H9 (cell line): ENCODE results near the gene RPL29. TPM values are rescaled to one million over a fixed set of nuclear protein-coding genes. Genes with fewer than 3 reads are reported as not detected.
A peak's percentile ranks its signal among the peaks of the same experiment; 100 is the strongest.

Experiments used
- DNase-seq: peaks from one replicate; pipeline ENCODE4 v3.0.0-alpha.2; 2017
- H2AFZ ChIP-seq: one replicate; pipeline ENCODE4 v1.6.1; 2013; ENCODE audit warnings: mild to moderate bottlenecking, low read length, control low read depth, moderate library complexity
- H2AK5ac ChIP-seq: 2 replicates; pipeline ENCODE4 v1.6.1; 2013; ENCODE audit warnings: low read length, control low read depth, mixed read lengths; ENCODE audit not compliant: insufficient read length
- H2BK120ac ChIP-seq: one replicate; pipeline ENCODE4 v1.6.1; 2013; ENCODE audit warnings: low read depth, mild to moderate bottlenecking, low read length, control low read depth, inconsistent platforms; ENCODE audit not compliant: poor library complexity, severe bottlenecking
- H2BK12ac ChIP-seq: 2 replicates; pipeline ENCODE4 v1.6.1; 2013; ENCODE audit warnings: low read length, control low read depth, mixed read lengths, low read depth; ENCODE audit not compliant: insufficient read length
- H2BK15ac ChIP-seq: 2 replicates; pipeline ENCODE4 v1.6.1; 2013; ENCODE audit warnings: low read depth, low read length, control low read depth
- H2BK20ac ChIP-seq: one replicate; pipeline ENCODE4 v1.6.1; 2013; ENCODE audit warnings: low read depth, mild to moderate bottlenecking, low read length, control low read depth, inconsistent platforms; ENCODE audit not compliant: poor library complexity, severe bottlenecking
- H2BK5ac ChIP-seq: 2 replicates; pipeline ENCODE4 v1.6.1; 2013; ENCODE audit warnings: low read length, control low read depth, mixed read lengths; ENCODE audit not compliant: insufficient read length
- H3K14ac ChIP-seq: 2 replicates; pipeline ENCODE4 v1.6.1; 2013; ENCODE audit warnings: low read length, control low read depth; ENCODE audit not compliant: insufficient read depth
- H3K18ac ChIP-seq: 2 replicates; pipeline ENCODE4 v1.6.1; 2013; ENCODE audit warnings: low read depth, mild to moderate bottlenecking, mixed read lengths, low read length, control low read depth; ENCODE audit not compliant: insufficient read length
- H3K23ac ChIP-seq: 2 replicates; pipeline ENCODE4 v1.6.1; 2013; ENCODE audit warnings: low read length, control low read depth, mixed read lengths, low read depth; ENCODE audit not compliant: insufficient read length
- H3K23me2 ChIP-seq: 2 replicates; pipeline ENCODE4 v1.6.1; 2013; ENCODE audit warnings: low read depth, mild to moderate bottlenecking, mixed read lengths, low read length, control low read depth; ENCODE audit not compliant: insufficient read length, poor library complexity, severe bottlenecking
- H3K27ac ChIP-seq: 2 replicates; pipeline ENCODE4 v1.5.1; 2013; ENCODE audit warnings: low read length, control low read depth, mixed read lengths, low read depth; ENCODE audit not compliant: insufficient read length
- H3K27me3 ChIP-seq: 2 replicates; pipeline ENCODE4 v1.6.1; 2013; ENCODE audit warnings: low read length, control low read depth, inconsistent platforms; ENCODE audit not compliant: insufficient read depth
- H3K4ac ChIP-seq: 2 replicates; pipeline ENCODE4 v1.6.1; 2013; ENCODE audit warnings: low read depth, mild to moderate bottlenecking, control low read depth, inconsistent platforms, low read length, moderate library complexity
- H3K4me1 ChIP-seq: 2 replicates; pipeline ENCODE4 v1.6.1; 2013; ENCODE audit warnings: low read length, control low read depth, inconsistent platforms; ENCODE audit not compliant: insufficient read depth
- H3K4me2 ChIP-seq: 2 replicates; pipeline ENCODE4 v1.6.1; 2013; ENCODE audit warnings: low read length, control low read depth, mixed read lengths; ENCODE audit not compliant: insufficient read length, insufficient read depth
- H3K56ac ChIP-seq: 2 replicates; pipeline ENCODE4 v1.6.1; 2013; ENCODE audit warnings: low read depth, mild to moderate bottlenecking, mixed read lengths, low read length, control low read depth; ENCODE audit not compliant: insufficient read length
- H3K79me1 ChIP-seq: 2 replicates; pipeline ENCODE4 v1.6.1; 2013; ENCODE audit warnings: low read depth, mild to moderate bottlenecking, moderate library complexity, low read length, control low read depth, inconsistent platforms; ENCODE audit not compliant: insufficient read depth, poor library complexity, severe bottlenecking
- H3K79me2 ChIP-seq: 2 replicates; pipeline ENCODE4 v1.6.1; 2013; ENCODE audit warnings: low read length, control low read depth, inconsistent platforms; ENCODE audit not compliant: insufficient read depth
- H3K9ac ChIP-seq: 2 replicates; pipeline ENCODE4 v1.6.1; 2013; ENCODE audit warnings: low read length, control low read depth, mixed read lengths; ENCODE audit not compliant: insufficient read length; ENCODE audit errors: extremely low read depth
- H3K9me3 ChIP-seq: one replicate; pipeline ENCODE4 v1.6.1; 2013; ENCODE audit warnings: low read depth, low read length, inconsistent platforms; ENCODE audit not compliant: control insufficient read depth
- H3T11ph ChIP-seq: one replicate; pipeline ENCODE4 v1.6.1; 2013; ENCODE audit warnings: mild to moderate bottlenecking, low read length, control low read depth, inconsistent platforms
- H4K20me1 ChIP-seq: one replicate; pipeline ENCODE4 v1.6.1; 2013; ENCODE audit not compliant: control insufficient read depth, insufficient read length, insufficient read depth
- H4K5ac ChIP-seq: 2 replicates; pipeline ENCODE4 v1.6.1; 2013; ENCODE audit warnings: low read depth, mild to moderate bottlenecking, mixed read lengths, low read length, control low read depth; ENCODE audit not compliant: insufficient read length
- H4K8ac ChIP-seq: replicated peaks from 2 replicates; pipeline ENCODE4 v1.6.1; 2013; ENCODE audit warnings: low read length, control low read depth, mixed read lengths, low read depth; ENCODE audit not compliant: insufficient read length
- H4K91ac ChIP-seq: 2 replicates; pipeline ENCODE4 v1.6.1; 2013; ENCODE audit warnings: low read depth, mild to moderate bottlenecking, moderate library complexity, mixed read lengths, low read length, control low read depth; ENCODE audit not compliant: insufficient read length
- H3K27ac Mint-ChIP-seq, 3 experiments: 2 replicates in 2 of 3; 3 replicates in 1 of 3; pipeline ENCODE4 v1.8.0; 2020 to 2021; ENCODE audit warnings: mixed read lengths in 3 of 3, mild to moderate bottlenecking in 1 of 3, moderate library complexity in 1 of 3
- H3K27me3 Mint-ChIP-seq: 2 replicates; pipeline ENCODE4 v1.8.0; 2021; ENCODE audit warnings: low read depth, mild to moderate bottlenecking, moderate library complexity, mixed read lengths
- H3K36me3 Mint-ChIP-seq, 3 experiments: 2 replicates in 2 of 3; 3 replicates in 1 of 3; pipeline ENCODE4 v1.8.0; 2020 to 2021; ENCODE audit warnings: low read depth in 3 of 3, mixed read lengths in 3 of 3; ENCODE audit not compliant: insufficient read depth in 1 of 3
- H3K4me1 Mint-ChIP-seq, 2 experiments: 2 replicates each; pipeline ENCODE4 v1.8.0; 2020; ENCODE audit warnings: mixed read lengths in 2 of 2
- H3K4me3 Mint-ChIP-seq, 2 experiments: 2 replicates in 1 of 2; 3 replicates in 1 of 2; pipeline ENCODE4 v1.8.0; 2020 to 2021; ENCODE audit warnings: mild to moderate bottlenecking in 2 of 2, mixed read lengths in 2 of 2, moderate library complexity in 1 of 2
- H3K9me3 Mint-ChIP-seq, 2 experiments: 2 replicates in 1 of 2; 3 replicates in 1 of 2; pipeline ENCODE4 v1.8.0; 2020; ENCODE audit warnings: mild to moderate bottlenecking in 2 of 2, mixed read lengths in 2 of 2, moderate library complexity in 1 of 2
- CTCF ChIP-seq: fragments of 200-600 bp; sonication (generic); conservative IDR thresholded peaks from 3 replicates; pipeline ENCODE4 v1.8.0; 2021; ENCODE audit warnings: antibody characterized with exemption, mild to moderate bottlenecking
- WGBS: extraction: QIAGEN DNeasy Blood & Tissue Kit; methylation state at CpG from one replicate; pipeline ENCODE4 v1.1.7; 2013; ENCODE audit warnings: missing lambda C conversion rate, low lambda C conversion rate, mixed read lengths; ENCODE audit not compliant: insufficient read length; ENCODE audit errors: extremely low coverage; 5-methylcytosine and 5-hydroxymethylcytosine counted together
- total RNA-seq: library from RNA; stranded (reverse); gene quantifications from 2 replicates; pipeline ENCODE4 v1.2.1, GENCODE V29; 2021

The RPL29 gene
- total RNA-seq, 1 experiment from 2014 or later: 1,592 TPM

- Histone ChIP-seq H2BK12ac (peak within 1 kb of the TSS; percentile 88), H3K27ac (no peak within 1 kb of the TSS), H3T11ph (no peak within 1 kb of the TSS), H3K4me2 (peak within 1 kb of the TSS; percentile 67), H3K79me1 (no peaks in the 10 kb centered on the region), H3K56ac (no peak within 1 kb of the TSS), H4K8ac (no peak within 1 kb of the TSS), H2BK120ac (peak within 1 kb of the TSS; percentile 74), H2BK20ac (no peak within 1 kb of the TSS), H2AFZ (no peak within 1 kb of the TSS), H3K9ac (peak within 1 kb of the TSS; percentile 71), H4K91ac (no peak within 1 kb of the TSS), H3K4me1 (peaks cover 11% of the 10 kb centered on the region; the same call in 1 of the 2 replicates), H3K18ac (peak within 1 kb of the TSS; percentile 82), H3K27me3 (no peaks in the 10 kb centered on the region), H3K23me2 (peaks cover 11% of the 10 kb centered on the region), H2BK15ac (no peak within 1 kb of the TSS), H2AK5ac (no peak within 1 kb of the TSS), H3K4ac (peak within 1 kb of the TSS; percentile 73; the same call in 1 of the 2 replicates), H4K20me1 (no peaks in the 10 kb centered on the region), H3K23ac (no peak within 1 kb of the TSS), H4K5ac (no peak within 1 kb of the TSS), H3K9me3 (no peaks in the 10 kb centered on the region), H3K79me2 (no peaks in the 10 kb centered on the region), H3K14ac (peak within 1 kb of the TSS; percentile 90), H2BK5ac (no peak within 1 kb of the TSS)
- Mint-ChIP-seq H3K4me1 (peaks cover 45 to 68% of the 10 kb centered on the region in 2 experiments), H3K27me3 (peaks cover 33% of the 10 kb centered on the region), H3K4me3 (peak within 1 kb of the TSS; percentile 80 to 89), H3K9me3 (no peaks in the 10 kb centered on the region), H3K27ac (peak within 1 kb of the TSS; percentile 70 to 98 (median 94); a peak in 6 of 7 replicates), H3K36me3 (peaks cover 0 to 5% (median 2%) of the 10 kb centered on the region in 3 experiments; a peak in 4 of 7 replicates)
- DNase-seq: peak; percentile 72
- no peak for TF ChIP-seq CTCF
- no CpG with 5 or more reads among the region's 90 CpGs for WGBS
Measured at GRCh38 chr3:51967384-51968169, 28.1 kb downstream of the RPL29 start, which contains the start of gene PCBP4. PCBP4 (minus strand) TSS chr3:51967454; CDS start chr3:51961240, 6,214 bp downstream.
